Measurements from ENCODE around the gene RCAN3.
"Not testable (repeated sequence)": the region's sequence is repeated elsewhere in the genome, so short reads cannot be mapped to it uniquely, and the experiment has no call there.

RCAN3 gene

DNA sequence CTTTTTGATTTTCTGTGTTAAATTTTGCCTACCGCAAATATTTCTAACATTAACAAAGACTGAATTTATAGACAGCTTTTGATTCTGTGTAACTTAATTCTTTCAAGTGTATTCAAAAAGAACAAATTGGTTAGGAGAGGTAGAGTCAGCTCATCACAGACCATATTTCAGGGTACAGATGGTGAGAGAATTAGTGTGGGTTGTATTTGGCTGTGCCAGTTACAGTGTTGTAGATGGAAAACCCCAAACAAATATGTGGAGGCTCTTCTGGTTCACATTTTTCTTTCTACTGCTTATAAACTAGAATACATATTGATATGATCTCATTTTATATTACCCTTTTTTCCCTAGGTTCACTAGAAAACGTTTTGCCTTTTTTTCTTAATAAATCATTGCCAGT is 11.1 kb downstream of the RCAN3 start:
- Histone ChIP-seq H3K36me3 (ENCODE audit: insufficient read depth, low read length) (no peaks in the 10 kb centered on the region), H3K4me1 (ENCODE audit: control insufficient read depth, insufficient read depth, low read length, unreplicated experiment) (peaks cover 3% of the 10 kb centered on the region), H3K27ac (ENCODE audit: low read depth, low read length) (no peak overlapping the region), H3K27me3 (ENCODE audit: insufficient read depth, low read length) (no peaks in the 10 kb centered on the region), H3K4me3 (ENCODE audit: low read depth, low read length) (no peak overlapping the region), H2AFZ (ENCODE audit: low read length, unreplicated experiment) (no peak overlapping the region), H3K79me2 (ENCODE audit: control insufficient read depth, insufficient read depth, low read length, unreplicated experiment) (no peaks in the 10 kb centered on the region)

DNA sequence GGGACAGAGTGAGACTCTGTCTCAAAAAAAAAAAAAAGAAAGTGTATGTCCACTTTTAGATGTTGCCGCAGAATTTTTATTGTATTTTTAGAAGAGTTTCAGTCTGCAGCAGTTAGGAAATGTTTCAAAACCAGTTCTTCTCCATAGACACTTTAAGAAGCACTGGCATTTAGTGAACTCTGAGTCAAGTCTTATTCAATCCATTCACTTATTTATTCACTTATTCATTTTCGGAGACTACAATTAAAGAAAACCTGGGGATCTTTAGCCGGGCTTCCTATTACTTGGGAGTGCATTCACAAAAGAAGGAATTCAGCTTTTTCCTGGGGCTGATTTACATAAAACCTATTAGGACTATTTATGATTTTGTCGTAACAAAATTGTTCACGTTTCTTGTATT is 12.3 kb downstream of the RCAN3 start:
- Histone ChIP-seq H2AFZ (ENCODE audit: low read length, unreplicated experiment) (no peak overlapping the region), H3K36me3 (ENCODE audit: insufficient read depth, low read length) (no peaks in the 10 kb centered on the region), H3K27me3 (ENCODE audit: insufficient read depth, low read length) (no peaks in the 10 kb centered on the region), H3K79me2 (ENCODE audit: control insufficient read depth, insufficient read depth, low read length, unreplicated experiment) (no peaks in the 10 kb centered on the region), H3K4me1 (ENCODE audit: control insufficient read depth, insufficient read depth, low read length, unreplicated experiment) (peaks cover 3% of the 10 kb centered on the region), H3K27ac (ENCODE audit: low read depth, low read length) (no peak overlapping the region), H3K4me3 (ENCODE audit: low read depth, low read length) (no peak overlapping the region)

GRCh38 chr1:24515671-24516209 is 13.1 kb downstream of the RCAN3 start:
- H3K27ac ChIP-seq (ENCODE audit: low read depth, low read length); H3K4me3 ChIP-seq (ENCODE audit: low read depth, low read length); H3K79me2 ChIP-seq (ENCODE audit: control insufficient read depth, insufficient read depth, low read length, unreplicated experiment); H3K4me1 ChIP-seq (ENCODE audit: control insufficient read depth, insufficient read depth, low read length, unreplicated experiment); H3K36me3 ChIP-seq (ENCODE audit: insufficient read depth, low read length); H3K27me3 ChIP-seq (ENCODE audit: insufficient read depth, low read length); H2AFZ ChIP-seq (ENCODE audit: low read length, unreplicated experiment): not testable (repeated sequence)

- H3K79me2 ChIP-seq (ENCODE audit: control insufficient read depth, insufficient read depth, low read length, unreplicated experiment): no peaks in the 10 kb centered on the region
- H3K4me3 ChIP-seq (ENCODE audit: low read depth, low read length): no peak overlapping the region
- H3K4me1 ChIP-seq (ENCODE audit: control insufficient read depth, insufficient read depth, low read length, unreplicated experiment): peaks cover 3% of the 10 kb centered on the region
- no peak overlapping the region for H2AFZ ChIP-seq (ENCODE audit: low read length, unreplicated experiment)
- no peaks in the 10 kb centered on the region for H3K36me3 ChIP-seq (ENCODE audit: insufficient read depth, low read length)
- no peaks in the 10 kb centered on the region for H3K27me3 ChIP-seq (ENCODE audit: insufficient read depth, low read length)
- H3K27ac ChIP-seq (ENCODE audit: low read depth, low read length): no peak overlapping the region
Measured at GRCh38 chr1:24516506-24516905, 13.9 kb downstream of the RCAN3 start.

DNA sequence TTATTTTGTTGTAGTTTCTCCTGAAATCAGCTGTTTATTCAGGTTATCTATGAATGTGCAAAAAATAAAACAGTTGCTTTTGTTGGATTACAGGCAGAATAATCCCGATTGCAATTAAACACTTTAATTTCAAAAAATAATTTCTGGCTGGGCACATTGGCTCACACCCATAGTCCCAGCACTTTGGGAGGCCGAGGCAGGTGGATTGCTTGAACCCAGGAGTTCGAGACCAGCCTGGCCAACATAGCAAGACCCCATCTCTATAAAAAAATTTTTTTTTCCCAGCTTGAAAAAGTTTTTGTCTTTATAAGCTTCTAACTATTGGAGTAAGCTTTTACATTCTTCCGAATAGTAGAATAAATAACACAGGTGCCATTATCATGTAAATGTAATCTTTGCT is 15.3 kb downstream of the RCAN3 start:
- no peak overlapping the region for H3K27ac ChIP-seq (ENCODE audit: low read depth, low read length)
- no peaks in the 10 kb centered on the region for H3K27me3 ChIP-seq (ENCODE audit: insufficient read depth, low read length)
- H2AFZ ChIP-seq (ENCODE audit: low read length, unreplicated experiment): no peak overlapping the region
- no peak overlapping the region for H3K4me3 ChIP-seq (ENCODE audit: low read depth, low read length)
- no peaks in the 10 kb centered on the region for H3K79me2 ChIP-seq (ENCODE audit: control insufficient read depth, insufficient read depth, low read length, unreplicated experiment)
- no peaks in the 10 kb centered on the region for H3K36me3 ChIP-seq (ENCODE audit: insufficient read depth, low read length)
- peaks cover 3% of the 10 kb centered on the region for H3K4me1 ChIP-seq (ENCODE audit: control insufficient read depth, insufficient read depth, low read length, unreplicated experiment)

DNA sequence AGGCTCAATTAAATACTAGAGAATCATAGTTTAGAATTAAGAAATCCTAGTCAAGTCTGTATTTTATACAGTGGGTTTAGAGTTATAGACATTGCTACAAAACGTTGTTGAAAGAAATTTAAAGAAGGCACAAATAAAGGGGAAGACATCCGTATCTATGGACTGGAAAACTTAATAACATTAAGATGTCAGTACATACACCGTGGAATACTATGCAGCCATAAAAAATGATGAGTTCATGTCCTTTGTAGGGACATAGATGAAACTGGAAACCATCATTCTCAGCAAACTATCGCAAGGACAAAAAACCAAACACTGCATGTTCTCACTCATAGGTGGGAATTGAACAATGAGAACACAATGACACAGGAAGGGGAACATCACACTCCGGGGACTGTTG is 17.6 kb downstream of the RCAN3 start:
- H3K4me1 ChIP-seq (ENCODE audit: control insufficient read depth, insufficient read depth, low read length, unreplicated experiment); H3K27me3 ChIP-seq (ENCODE audit: insufficient read depth, low read length); H3K36me3 ChIP-seq (ENCODE audit: insufficient read depth, low read length); H2AFZ ChIP-seq (ENCODE audit: low read length, unreplicated experiment); H3K4me3 ChIP-seq (ENCODE audit: low read depth, low read length); H3K79me2 ChIP-seq (ENCODE audit: control insufficient read depth, insufficient read depth, low read length, unreplicated experiment); H3K27ac ChIP-seq (ENCODE audit: low read depth, low read length): not testable (repeated sequence)

- Histone ChIP-seq H3K27me3 (ENCODE audit: insufficient read depth, low read length) (no peaks in the 10 kb centered on the region), H2AFZ (ENCODE audit: low read length, unreplicated experiment) (no peak overlapping the region), H3K79me2 (ENCODE audit: control insufficient read depth, insufficient read depth, low read length, unreplicated experiment) (no peaks in the 10 kb centered on the region), H3K27ac (ENCODE audit: low read depth, low read length) (no peak overlapping the region), H3K36me3 (ENCODE audit: insufficient read depth, low read length) (no peaks in the 10 kb centered on the region), H3K4me3 (ENCODE audit: low read depth, low read length) (no peak overlapping the region), H3K4me1 (ENCODE audit: control insufficient read depth, insufficient read depth, low read length, unreplicated experiment) (no peaks in the 10 kb centered on the region)
Measured at GRCh38 chr1:24525606-24526005, 23.0 kb downstream of the RCAN3 start.

GRCh38 chr1:24526045-24526444 is 23.4 kb downstream of the RCAN3 start:
- Histone ChIP-seq H3K79me2 (ENCODE audit: control insufficient read depth, insufficient read depth, low read length, unreplicated experiment) (no peaks in the 10 kb centered on the region), H3K4me3 (ENCODE audit: low read depth, low read length) (no peak overlapping the region), H3K27ac (ENCODE audit: low read depth, low read length) (no peak overlapping the region), H2AFZ (ENCODE audit: low read length, unreplicated experiment) (no peak overlapping the region), H3K27me3 (ENCODE audit: insufficient read depth, low read length) (no peaks in the 10 kb centered on the region), H3K36me3 (ENCODE audit: insufficient read depth, low read length) (no peaks in the 10 kb centered on the region), H3K4me1 (ENCODE audit: control insufficient read depth, insufficient read depth, low read length, unreplicated experiment) (no peaks in the 10 kb centered on the region)

- Histone ChIP-seq H2AFZ (ENCODE audit: low read length, unreplicated experiment) (no peak overlapping the region), H3K27ac (ENCODE audit: low read depth, low read length) (no peak overlapping the region), H3K27me3 (ENCODE audit: insufficient read depth, low read length) (no peaks in the 10 kb centered on the region), H3K4me1 (ENCODE audit: control insufficient read depth, insufficient read depth, low read length, unreplicated experiment) (no peaks in the 10 kb centered on the region), H3K4me3 (ENCODE audit: low read depth, low read length) (no peak overlapping the region), H3K36me3 (ENCODE audit: insufficient read depth, low read length) (no peaks in the 10 kb centered on the region), H3K79me2 (ENCODE audit: control insufficient read depth, insufficient read depth, low read length, unreplicated experiment) (no peaks in the 10 kb centered on the region)
Measured at GRCh38 chr1:24526940-24527542, 24.4 kb downstream of the RCAN3 start.

GRCh38 chr1:24528744-24529143 is 26.1 kb downstream of the RCAN3 start:
- Histone ChIP-seq H2AFZ (ENCODE audit: low read length, unreplicated experiment) (no peak overlapping the region), H3K27ac (ENCODE audit: low read depth, low read length) (no peak overlapping the region), H3K79me2 (ENCODE audit: control insufficient read depth, insufficient read depth, low read length, unreplicated experiment) (no peaks in the 10 kb centered on the region), H3K4me3 (ENCODE audit: low read depth, low read length) (no peak overlapping the region), H3K27me3 (ENCODE audit: insufficient read depth, low read length) (no peaks in the 10 kb centered on the region), H3K4me1 (ENCODE audit: control insufficient read depth, insufficient read depth, low read length, unreplicated experiment) (no peaks in the 10 kb centered on the region), H3K36me3 (ENCODE audit: insufficient read depth, low read length) (no peaks in the 10 kb centered on the region)

GRCh38 chr1:24529292-24529691 is 26.7 kb downstream of the RCAN3 start:
- H3K27me3 ChIP-seq (ENCODE audit: insufficient read depth, low read length); H3K27ac ChIP-seq (ENCODE audit: low read depth, low read length); H2AFZ ChIP-seq (ENCODE audit: low read length, unreplicated experiment); H3K4me1 ChIP-seq (ENCODE audit: control insufficient read depth, insufficient read depth, low read length, unreplicated experiment); H3K79me2 ChIP-seq (ENCODE audit: control insufficient read depth, insufficient read depth, low read length, unreplicated experiment); H3K4me3 ChIP-seq (ENCODE audit: low read depth, low read length); H3K36me3 ChIP-seq (ENCODE audit: insufficient read depth, low read length): not testable (repeated sequence)

All from ACC112 (cell line).